Psoas muscle (tissue), 8 donors: ENCODE data around the gene VCAN. TPM values are rescaled to one million over a fixed set of nuclear protein-coding genes. Genes with fewer than 3 reads are reported as not detected.

Source experiments
- ATAC-seq, 4 donors: fragments of 200-7000 bp; cut with Tn5 transposase; one replicate each; pipeline ENCODE4 v1.9.1; 2020; ENCODE audit warnings: moderate library complexity in 3 of 4, mild to moderate bottlenecking in 2 of 4
- DNase-seq, 2 donors: peaks; one replicate each; pipeline ENCODE4 v3.0.0-alpha.2; 2020
- H3K27ac ChIP-seq: fragments of 200-600 bp; one replicate; pipeline ENCODE4 v1.8.0; 2022
- H3K27me3 ChIP-seq, 3 donors: fragments of 200-600 bp in 1 of 3; one replicate each; pipeline versions ENCODE4 v1.6.1 to v1.8.0; 2013 to 2022; ENCODE audit warnings: low read length in 2 of 3, mild to moderate bottlenecking in 2 of 3, moderate library complexity in 1 of 3; ENCODE audit not compliant: insufficient read depth in 3 of 3
- H3K36me3 ChIP-seq, 2 donors: fragments of 200-600 bp in 1 of 2; one replicate each; pipeline versions ENCODE4 v1.6.1 to v1.8.0; 2013 to 2022; ENCODE audit warnings: low read depth in 1 of 2, mild to moderate bottlenecking in 1 of 2, moderate library complexity in 1 of 2; ENCODE audit not compliant: insufficient read depth in 1 of 2
- H3K4me1 ChIP-seq: fragments of 200-600 bp; one replicate; pipeline ENCODE4 v1.8.0; 2022
- H3K4me3 ChIP-seq: fragments of 200-600 bp; one replicate; pipeline ENCODE4 v1.8.0; 2022; ENCODE audit warnings: mild to moderate bottlenecking
- H3K9me3 ChIP-seq: fragments of 200-600 bp; one replicate; pipeline ENCODE4 v1.8.0; 2022
- CTCF ChIP-seq: fragments of 200-600 bp; IDR thresholded peaks from one replicate; pipeline ENCODE4 v1.8.0; 2022; ENCODE audit warnings: antibody characterized with exemption
- whole genome bisulfite sequencing, 3 donors: extraction: QIAGEN DNeasy Blood & Tissue Kit; methylation state at CpG; one replicate each; pipeline versions ENCODE4 v1.1.6 to v1.1.7; 2013; 5-methylcytosine and 5-hydroxymethylcytosine counted together
- intact Hi-C, 2 donors: fragments of 100-400 bp; cut with DNase I; formaldehyde crosslinking; loops; one replicate each; pipeline versions ENCODE4 v1.11.0 to v1.14.2; 2022
- polyA plus RNA-seq, 3 donors: library from polyadenylated mRNA; stranded (reverse); fragments of 200-250 nt; gene quantifications; one replicate each; pipeline ENCODE4 v1.2.3, GENCODE V29; 2013
- total RNA-seq, 4 donors: library from RNA; stranded (reverse); fragmentation: NEBNext Ultra II Directional in 2 of 4; extraction: Animal tissue kit (Norgen Biotek cat#: 25700) in 2 of 4; gene quantifications; one replicate each; pipeline versions ENCODE4 v1.2.1 to v1.2.4, GENCODE V29; 2021 to 2023
- donor health status: healthy with polysubstance abuse.
- donor health status: DM: no; HTN: no; CAD: no; lungs with moderate emphysema.
- donor health status: Bipolar disorder and iron deficiency.
- donor health status: healthy.
- donor health status: DM: yes; HTN: yes; CAD: no.
- donor health status: DM: no; HTN: no; CAD: no.
- donor health status: DM: no; HTN: no; CAD: no.
- donor health status: DM: yes; HTN: yes; CAD: no.

Gene VCAN
- total and polyA plus RNA-seq, 7 donors = 2.7 to 26.1 (median 8.8) TPM

GRCh38 chr5:83526289-83526688, 54.7 kb downstream of the VCAN start:
- Histone ChIP-seq H3K36me3 (no peaks in the 10 kb centered on the region), H3K4me1 (no peaks in the 10 kb centered on the region), H3K9me3 (no peaks in the 10 kb centered on the region), H3K4me3 (no peak overlapping the region), H3K27ac (no peak overlapping the region), H3K27me3 (no peaks in the 10 kb centered on the region)
- TF ChIP-seq CTCF = no peak
- WGBS, 3 donors = 42 to 60% (median 52%) methylated on average over 1 of the region's 1 CpG
- intact Hi-C loops = no loop called here
- ATAC-seq = no peak
- DNase-seq = no peak

- no peak overlapping the region for H3K4me3 ChIP-seq
- H3K27me3 ChIP-seq = no peaks in the 10 kb centered on the region
- H3K9me3 ChIP-seq = no peaks in the 10 kb centered on the region
- DNase-seq (no peak), ATAC-seq (no peak)
- no peak for TF ChIP-seq CTCF
- no peaks in the 10 kb centered on the region for H3K36me3 ChIP-seq
- 19 to 34% (median 24%) methylated on average over 4 of the region's 4 CpGs for WGBS, 3 donors
- H3K27ac ChIP-seq = no peak overlapping the region
- intact Hi-C loops = no loop called here
- no peaks in the 10 kb centered on the region for H3K4me1 ChIP-seq
Observed at GRCh38 chr5:83527221-83527620, 55.7 kb downstream of the VCAN start.

- H3K27ac ChIP-seq = no peak overlapping the region
- intact Hi-C loops = no loop called here
- no peaks in the 10 kb centered on the region for H3K27me3 ChIP-seq
- no peaks in the 10 kb centered on the region for H3K4me1 ChIP-seq
- no peaks in the 10 kb centered on the region for H3K36me3 ChIP-seq
- H3K4me3 ChIP-seq = no peak overlapping the region
- 82 to 84% (median 83%) methylated on average over 4 of the region's 4 CpGs for WGBS, 3 donors
- DNase-seq (no peak), ATAC-seq (no peak)
- no peak for TF ChIP-seq CTCF
- no peaks in the 10 kb centered on the region for H3K9me3 ChIP-seq
Observed at GRCh38 chr5:83527722-83528438, 56.3 kb downstream of the VCAN start.

- Histone ChIP-seq H3K27ac (no peak overlapping the region), H3K27me3 (no peaks in the 10 kb centered on the region), H3K4me3 (no peak overlapping the region), H3K9me3 (no peaks in the 10 kb centered on the region), H3K4me1 (no peaks in the 10 kb centered on the region), H3K36me3 (no peaks in the 10 kb centered on the region)
- 83 to 91% (median 89%) methylated on average over 2 of the region's 2 CpGs for WGBS, 3 donors
- DNase-seq (no peak), ATAC-seq (no peak)
- intact Hi-C loops = no loop called here
- TF ChIP-seq CTCF = no peak
Observed at GRCh38 chr5:83528439-83528769, 56.9 kb downstream of the VCAN start.

GRCh38 chr5:83530193-83530592, 58.6 kb downstream of the VCAN start:
- no peaks in the 10 kb centered on the region for H3K9me3 ChIP-seq
- no peak overlapping the region for H3K4me3 ChIP-seq
- H3K36me3 ChIP-seq = no peaks in the 10 kb centered on the region
- no peak for TF ChIP-seq CTCF
- 67 to 74% (median 69%) methylated on average over 2 of the region's 2 CpGs for WGBS, 3 donors
- ATAC-seq = no peak
- no peak overlapping the region for H3K27ac ChIP-seq
- H3K27me3 ChIP-seq = no peaks in the 10 kb centered on the region
- DNase-seq = no peak
- no peaks in the 10 kb centered on the region for H3K4me1 ChIP-seq
- intact Hi-C loops = no loop called here
